GM12865 (cell line): ENCODE results near the gene ACTR10.

Experiments used
- DNase-seq: peaks from one replicate; pipeline ENCODE4 v3.0.0; 2010; ENCODE audit warnings: low read depth
- H3K4me3 ChIP-seq: 2 replicates; pipeline ENCODE4 v1.5.1; 2011; ENCODE audit warnings: mild to moderate bottlenecking, low read depth, low read length, control low read depth
- CTCF ChIP-seq: IDR thresholded peaks from 2 replicates; pipeline ENCODE4 v1.5.1; 2011; ENCODE audit warnings: low read length, control low read depth, low read depth, inconsistent platforms; ENCODE audit not compliant: insufficient read depth; ENCODE audit errors: missing control alignments

The ACTR10 gene

GRCh38 chr14:58166005-58166983, 33.7 kb upstream of the ACTR10 start:
- peak; percentile 95 for TF ChIP-seq CTCF
- no peak overlapping the region for H3K4me3 ChIP-seq
- DNase-seq = peak; percentile 76

DNA sequence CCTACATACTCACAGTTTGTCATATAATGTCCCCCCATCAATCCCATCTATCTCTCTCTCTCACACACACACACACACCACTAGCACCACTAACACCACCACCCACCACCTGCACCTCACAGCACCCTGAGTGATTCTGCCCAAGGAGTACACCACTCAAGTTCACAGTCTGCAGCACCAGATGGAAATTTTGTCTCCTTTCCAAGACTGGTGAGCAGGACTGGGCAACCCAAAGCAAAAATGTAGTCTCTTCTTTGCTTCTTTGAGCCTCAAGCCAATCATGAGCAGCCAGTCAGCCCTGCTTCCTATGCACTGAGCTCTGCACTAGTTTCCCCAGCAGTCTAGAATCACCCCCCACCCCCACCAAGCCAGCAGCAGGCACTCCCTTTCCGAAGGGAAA, 32.9 kb upstream of the ACTR10 start:
- no peak for TF ChIP-seq CTCF
- no peak overlapping the region for H3K4me3 ChIP-seq
- DNase-seq = no peak

DNA sequence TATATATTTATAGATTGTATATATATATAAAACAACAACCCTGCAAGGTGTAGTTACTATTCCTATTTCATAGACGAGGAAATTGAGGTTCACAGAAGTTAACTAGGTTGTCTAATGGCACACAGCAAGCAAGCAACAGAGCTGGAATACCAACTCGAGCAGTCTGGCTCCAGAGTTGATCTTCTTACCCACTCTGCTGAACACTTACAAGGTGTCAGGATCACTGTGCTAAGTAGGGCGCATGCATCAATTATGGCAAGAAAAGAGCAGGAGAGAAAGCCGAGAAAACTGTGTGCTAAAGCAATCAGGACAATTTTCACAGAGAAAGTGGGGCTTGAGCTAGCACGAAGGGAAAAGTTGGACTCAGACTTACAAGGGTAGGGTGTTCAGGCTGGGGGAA, 32.1 kb upstream of the ACTR10 start:
- no peak for TF ChIP-seq CTCF
- H3K4me3 ChIP-seq = no peak overlapping the region
- no peak for DNase-seq

DNA sequence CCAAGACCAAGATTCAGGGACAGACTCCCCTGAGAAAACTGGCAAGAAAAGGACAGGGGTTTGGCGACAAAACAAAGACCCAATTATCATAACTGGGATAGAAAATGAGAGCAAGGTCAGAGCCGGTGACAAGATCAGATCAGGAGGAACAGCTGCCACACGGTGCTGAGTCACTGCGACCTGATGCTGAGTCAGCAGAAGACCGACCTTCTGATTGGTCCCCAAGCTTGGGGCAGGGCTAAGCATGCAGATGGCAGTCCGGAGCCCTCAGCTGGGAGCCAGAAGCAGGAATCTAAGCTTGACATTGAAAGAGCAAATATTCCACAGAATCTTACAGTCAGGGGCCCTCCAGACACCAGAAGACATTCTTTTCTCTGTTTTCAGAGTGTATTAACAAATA, 28.9 kb upstream of the ACTR10 start:
- H3K4me3 ChIP-seq = no peak overlapping the region
- no peak for TF ChIP-seq CTCF
- peak; percentile 85 for DNase-seq

DNA sequence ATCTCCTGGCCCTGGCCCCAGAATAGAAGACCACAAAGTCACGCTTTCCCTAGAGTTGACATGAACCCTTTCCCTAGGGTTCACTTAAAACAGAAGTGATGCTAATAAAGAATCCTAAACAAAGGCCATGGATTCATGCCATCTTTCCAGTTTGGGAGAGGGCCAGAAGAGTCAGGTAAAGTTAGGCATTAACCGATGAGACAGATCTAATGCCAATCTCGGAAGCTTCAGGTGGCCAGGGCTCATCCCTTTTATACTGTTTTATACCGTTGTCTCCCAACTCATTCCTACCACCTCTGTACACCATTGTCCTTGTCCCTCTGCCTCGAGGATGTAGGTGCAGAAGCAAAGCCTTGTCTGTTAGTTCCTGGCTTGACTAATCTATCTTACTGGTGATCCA, 22.8 kb upstream of the ACTR10 start:
- no peak for DNase-seq
- TF ChIP-seq CTCF = no peak
- H3K4me3 ChIP-seq = no peak overlapping the region

DNA sequence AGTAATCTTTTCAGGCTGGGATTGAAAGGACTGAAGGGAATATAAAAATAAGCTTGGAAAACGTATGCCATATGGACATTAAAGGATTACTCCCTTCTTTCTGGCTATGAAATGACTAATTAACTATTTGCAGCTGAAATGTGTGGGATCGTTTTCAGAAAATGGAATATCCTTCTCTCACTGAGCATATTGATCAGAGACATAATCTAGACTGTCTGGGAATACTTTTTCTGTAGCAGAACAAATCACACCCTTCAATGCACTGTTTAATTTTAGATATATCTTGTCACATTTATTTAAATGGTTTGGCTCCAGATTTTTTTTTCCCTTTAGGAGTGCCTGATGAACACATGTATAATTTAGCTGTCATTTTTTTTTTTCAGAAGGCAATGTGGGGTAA, 10.8 kb upstream of the ACTR10 start:
- TF ChIP-seq CTCF = no peak
- H3K4me3 ChIP-seq = no peak overlapping the region
- no peak for DNase-seq
